GM19397 (cell line): ENCODE results near the gene ITGB1BP1.

Source experiments
- ATAC-seq: cut with Tn5 transposase; IDR thresholded peaks from one replicate; pipeline ENCODE4 v1.9.1; 2021; ENCODE audit warnings: mild to moderate bottlenecking, moderate library complexity; ENCODE audit not compliant: unreplicated experiment

Gene ITGB1BP1

GRCh38 chr2:9354318-9354717, 69.0 kb downstream of the ITGB1BP1 start:
- no peak for ATAC-seq
